NCI-H146 treated with DMSO at 0.1 percent for 48 hours (cell line): ENCODE results near the gene NRG2.

Experiments used
- DNase-seq: peaks from one replicate; lab custom pipeline; 2025; ENCODE audit not compliant: unreplicated experiment; lab: John Stamatoyannopoulos, UW

The NRG2 gene

GRCh38 chr5:139910901-139911300 is 132.2 kb downstream of the NRG2 start:
- no peak for DNase-seq

- DNase-seq = no peak
Observed at GRCh38 chr5:139910036-139910435, 133.1 kb downstream of the NRG2 start.

DNA sequence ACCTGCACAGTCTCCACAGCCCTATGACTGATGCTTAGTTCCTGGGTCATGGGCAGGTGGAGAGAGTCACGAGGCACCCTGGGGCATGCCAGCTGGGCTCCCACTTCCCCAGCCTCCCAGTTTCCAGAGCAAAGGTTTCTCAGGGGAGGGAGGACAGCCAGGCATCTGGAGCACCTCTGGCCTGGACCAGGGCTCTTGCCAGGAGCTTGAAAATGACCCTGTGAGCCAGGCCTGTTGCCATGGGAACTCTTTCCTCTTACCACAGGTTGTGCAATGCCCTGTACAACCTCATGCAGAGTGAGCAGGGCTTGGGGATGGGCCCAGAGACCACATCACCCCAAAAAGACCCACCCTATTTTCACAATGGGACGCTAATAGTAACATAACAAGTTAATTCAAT is 134.3 kb downstream of the NRG2 start:
- DNase-seq = no peak

DNA sequence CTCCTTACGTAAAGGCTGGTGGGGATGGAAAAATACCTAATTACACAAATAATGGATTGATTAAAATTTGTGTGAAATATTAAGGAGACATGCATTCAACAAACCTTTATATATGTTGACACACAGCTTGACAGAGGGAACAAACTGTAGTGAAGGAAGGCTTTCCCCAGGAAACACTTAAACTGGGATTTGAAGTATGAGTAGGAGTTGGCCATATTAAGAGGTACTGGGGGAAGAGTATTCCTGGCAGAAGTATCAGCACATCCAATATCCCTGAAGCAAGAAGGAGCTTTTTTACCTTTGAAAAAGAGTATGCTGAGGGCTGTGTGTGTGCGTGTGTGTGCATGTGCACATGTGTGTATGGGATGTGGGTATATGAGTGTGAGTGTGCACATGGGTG is 136.4 kb downstream of the NRG2 start:
- DNase-seq = no peak

DNA sequence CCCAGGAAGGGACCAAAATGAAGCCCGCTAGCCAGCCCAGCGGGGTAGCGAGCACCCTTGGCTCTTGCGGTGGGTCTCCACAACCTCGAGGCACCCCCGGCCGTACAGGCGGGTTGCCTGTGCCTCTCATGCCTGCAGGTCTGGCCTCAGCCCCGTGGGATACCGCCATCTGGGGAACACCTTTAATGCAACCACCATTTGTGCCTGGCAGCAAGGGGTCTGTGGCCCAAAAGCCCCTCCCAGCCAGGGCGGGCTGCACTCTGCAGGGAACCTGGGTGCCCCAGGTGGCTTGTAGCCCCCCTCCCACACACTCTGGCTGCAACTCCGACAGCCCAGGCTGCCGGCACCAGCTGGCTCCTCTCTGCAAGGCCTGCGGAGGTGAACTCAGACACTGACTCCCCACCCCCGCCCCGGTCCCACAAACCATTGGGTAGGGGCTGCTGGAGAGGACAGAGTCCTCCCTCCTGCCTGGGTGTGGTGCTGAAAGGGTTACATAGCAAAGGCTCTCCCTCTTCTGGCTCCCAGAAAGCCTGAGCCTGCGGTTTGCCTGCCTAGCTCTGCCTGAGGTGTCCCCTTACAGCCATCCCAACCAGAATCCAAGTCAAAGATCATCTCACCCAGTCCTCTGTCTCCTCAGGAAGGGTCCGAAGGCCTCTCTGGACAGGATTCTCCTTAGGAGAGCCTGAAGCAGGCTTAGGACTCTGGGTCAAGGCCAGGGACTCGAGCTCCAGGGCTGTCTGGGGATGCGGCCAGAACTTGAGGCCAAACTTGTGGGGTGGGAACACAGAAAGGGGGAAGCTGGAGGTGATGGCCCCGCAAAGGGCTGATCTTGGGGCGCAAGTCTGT is 138.1 kb downstream of the NRG2 start:
- no peak for DNase-seq

GRCh38 chr5:139904566-139904815 is 138.6 kb downstream of the NRG2 start:
- no peak for DNase-seq

DNA sequence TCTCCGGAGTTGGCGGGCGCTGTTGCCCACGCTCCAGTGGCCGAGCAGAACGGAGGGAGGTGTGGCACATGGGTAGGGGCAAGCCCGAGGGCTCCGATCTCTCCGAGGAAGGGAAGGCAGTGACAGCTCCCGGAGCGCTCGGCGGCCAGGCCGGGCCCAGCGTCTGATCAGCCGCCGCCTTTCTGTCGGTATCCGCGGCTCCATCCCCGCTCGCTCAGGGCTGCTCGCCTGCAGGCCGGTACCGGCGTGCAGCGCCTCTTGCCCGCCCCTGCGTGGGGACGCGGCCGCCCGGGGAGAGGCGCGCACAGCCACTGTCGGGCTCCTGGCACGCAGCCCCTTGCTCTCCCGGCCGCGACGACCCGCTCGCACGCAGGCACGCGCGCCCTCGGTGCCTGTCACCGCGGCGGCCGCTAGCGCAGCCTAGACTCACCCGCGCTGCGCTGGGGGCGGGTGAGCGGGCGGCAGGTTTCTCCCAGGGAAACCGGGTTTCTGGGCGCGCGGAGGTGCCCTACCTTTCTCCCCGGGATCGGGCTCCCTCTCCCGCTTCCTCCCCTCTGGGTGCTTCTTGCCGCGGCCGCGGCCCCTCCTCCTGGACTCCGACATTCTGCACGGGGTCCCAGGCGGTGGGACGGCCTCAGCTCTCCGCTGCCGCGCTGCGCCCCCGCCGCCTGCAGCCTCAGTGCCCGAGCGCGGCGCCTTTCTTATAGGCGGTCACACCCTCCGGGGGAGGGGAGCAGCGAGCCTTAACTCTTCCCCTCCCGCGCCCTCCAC is 139.1 kb downstream of the NRG2 start:
- no peak for DNase-seq

DNA sequence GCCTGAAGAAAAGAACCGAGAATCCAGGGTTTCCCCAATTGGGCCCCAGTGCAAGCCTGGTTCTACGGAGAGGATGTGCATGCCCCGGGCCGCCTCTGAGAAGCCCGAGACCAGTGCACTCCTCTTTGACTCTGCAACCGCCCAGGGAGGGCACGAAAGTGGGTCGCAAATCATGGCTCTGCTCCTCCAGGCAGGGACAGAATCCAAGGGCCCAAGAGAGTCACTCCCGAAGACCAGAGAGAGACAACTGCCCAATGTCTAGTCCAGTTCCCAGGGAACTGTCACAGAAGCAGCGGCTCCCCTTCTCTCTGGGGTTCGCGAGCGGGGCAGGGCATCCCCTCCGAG is 139.7 kb downstream of the NRG2 start:
- no peak for DNase-seq

- DNase-seq = no peak
Observed at GRCh38 chr5:139901986-139902385, 141.1 kb downstream of the NRG2 start.

DNA sequence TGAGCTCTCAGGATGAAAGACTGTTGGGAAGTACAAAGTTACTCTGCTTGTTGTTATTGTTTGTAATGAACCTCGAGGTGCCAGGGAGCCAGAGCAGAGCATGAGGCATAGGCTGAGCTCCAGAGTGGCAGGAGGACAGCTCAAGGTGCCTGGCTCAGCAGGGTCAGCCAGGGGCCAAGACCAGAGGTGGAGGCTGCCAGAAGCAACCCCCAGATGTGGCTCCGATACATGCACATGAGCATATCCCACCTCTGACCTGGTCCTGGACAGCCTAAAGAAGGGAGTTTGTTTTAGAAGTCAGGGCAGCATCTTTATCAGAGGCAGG is 141.9 kb downstream of the NRG2 start:
- DNase-seq = no peak

- DNase-seq = no peak
Observed at GRCh38 chr5:139900546-139901250, 142.4 kb downstream of the NRG2 start.

- DNase-seq = no peak
Observed at GRCh38 chr5:139898981-139899380, 144.1 kb downstream of the NRG2 start.

DNA sequence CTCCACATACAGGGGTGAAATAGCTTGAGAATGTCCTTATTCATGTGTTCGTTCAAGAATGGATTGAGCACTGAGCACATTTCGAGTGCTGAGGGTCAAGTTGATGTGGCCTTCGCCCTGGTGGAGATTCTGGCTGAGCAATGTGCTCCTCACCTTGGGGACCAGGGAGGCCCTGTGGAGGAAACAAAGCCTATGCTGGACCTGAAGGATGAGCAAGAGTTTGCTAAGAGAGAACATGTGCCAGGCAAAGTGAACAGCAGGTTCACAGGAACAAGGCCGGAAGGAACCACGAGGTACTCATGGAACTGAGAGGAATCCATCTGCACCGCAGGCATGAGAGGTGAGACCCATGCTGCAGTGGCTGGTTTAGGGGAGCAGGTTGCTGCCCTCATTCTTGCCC is 145.1 kb downstream of the NRG2 start:
- no peak for DNase-seq

DNA sequence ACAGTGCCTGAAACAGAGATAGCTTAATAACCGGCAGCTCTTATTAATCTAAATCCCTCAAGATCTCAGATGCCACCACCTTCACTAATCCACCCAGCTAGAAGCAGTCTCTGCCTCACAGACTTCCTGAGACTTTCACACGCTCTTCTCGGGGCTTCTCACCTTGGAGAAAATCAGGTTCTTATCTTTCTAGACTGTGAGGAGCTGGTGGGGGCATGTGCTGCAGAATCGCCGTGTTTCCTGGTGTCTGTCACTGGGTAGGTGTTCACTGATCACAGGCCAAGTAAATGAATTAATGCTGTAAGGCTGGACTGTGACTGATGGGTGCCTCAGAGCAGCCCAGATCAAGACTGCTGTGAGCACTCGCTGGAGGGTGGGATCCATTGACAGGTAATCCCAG is 145.8 kb downstream of the NRG2 start:
- no peak for DNase-seq

DNA sequence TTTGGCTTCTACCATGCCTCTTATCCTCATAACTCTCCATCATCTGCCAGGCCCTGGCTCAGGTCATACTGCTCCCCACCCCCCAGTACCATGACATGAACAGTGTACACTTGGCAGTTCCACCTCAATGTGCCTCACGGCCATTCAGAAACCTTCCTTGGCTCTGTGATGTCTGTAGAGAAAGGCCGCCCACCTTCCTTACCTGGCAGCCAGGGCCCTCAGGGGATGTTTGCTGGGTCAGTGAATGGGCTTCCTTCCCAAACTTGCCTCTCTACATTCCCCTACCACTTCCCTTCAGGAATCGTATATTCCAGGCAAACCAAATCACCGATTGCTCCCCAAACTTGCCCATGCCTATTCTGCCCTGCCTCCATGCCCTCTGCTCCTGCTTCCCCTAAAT is 146.4 kb downstream of the NRG2 start:
- DNase-seq = no peak

- no peak for DNase-seq
Observed at GRCh38 chr5:139895647-139896046, 147.5 kb downstream of the NRG2 start.

DNA sequence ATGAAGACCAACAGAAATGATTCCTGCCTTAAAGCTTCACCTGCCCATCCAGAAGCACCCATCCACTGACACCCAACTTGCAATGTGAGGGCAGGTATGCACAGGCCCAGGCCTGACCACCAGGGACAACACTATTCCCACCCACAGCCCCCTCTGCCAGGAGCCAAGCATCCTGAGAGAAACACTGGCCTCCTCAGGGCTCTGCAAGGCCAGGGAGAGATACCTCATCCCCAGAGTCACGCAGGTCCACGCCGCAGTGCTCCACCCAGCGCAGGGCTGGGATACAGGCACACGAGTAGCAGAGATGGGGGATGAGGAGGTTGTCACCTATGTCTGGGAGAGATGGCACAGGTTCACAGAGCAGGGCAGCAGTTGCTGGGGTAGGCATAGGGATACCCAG is 148.1 kb downstream of the NRG2 start:
- DNase-seq = no peak

DNA sequence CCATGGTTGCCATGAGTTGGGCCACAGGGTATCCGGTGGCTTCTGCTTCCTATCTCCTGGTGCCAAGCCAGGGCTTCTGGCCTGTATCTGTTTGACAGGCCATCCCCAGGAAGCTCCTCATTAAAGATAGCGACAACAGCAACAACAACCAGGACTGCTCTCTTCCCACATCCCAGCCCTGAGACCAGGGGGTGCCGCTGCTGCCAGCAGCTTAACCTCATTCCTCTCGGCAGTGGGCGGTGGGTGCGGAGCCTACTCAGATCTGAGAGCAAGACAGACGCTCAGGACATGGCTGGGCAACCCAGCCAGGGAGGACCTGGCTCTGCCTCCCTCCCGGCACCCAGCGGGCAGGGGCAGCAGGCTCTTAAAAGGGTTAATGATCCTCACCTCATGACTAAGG is 149.2 kb downstream of the NRG2 start:
- DNase-seq = no peak

DNA sequence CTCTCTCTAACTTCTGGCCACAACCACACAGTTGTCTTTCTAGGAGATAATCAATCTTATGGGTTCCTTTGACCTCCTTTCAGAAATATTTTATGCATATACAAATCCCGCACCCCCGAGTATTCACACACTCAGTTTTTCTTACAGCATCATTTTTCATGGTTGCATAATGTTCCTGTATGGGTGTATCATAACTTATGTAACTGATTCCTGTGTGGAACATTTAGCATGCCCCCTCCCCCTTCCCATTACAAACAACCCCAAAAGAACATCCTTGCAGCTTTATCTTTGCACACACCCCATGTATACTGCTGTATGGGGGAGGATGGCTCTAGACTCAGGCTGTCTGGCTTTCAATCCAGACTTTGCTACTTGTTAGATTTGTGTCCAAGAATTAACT is 153.7 kb downstream of the NRG2 start:
- no peak for DNase-seq

- no peak for DNase-seq
Observed at GRCh38 chr5:139888370-139888769, 154.7 kb downstream of the NRG2 start.

GRCh38 chr5:139886213-139886612 is 156.9 kb downstream of the NRG2 start:
- DNase-seq = no peak

- no peak for DNase-seq
Observed at GRCh38 chr5:139885857-139886208, 157.3 kb downstream of the NRG2 start.
